ENCODE results near the gene PITHD1.

DNA sequence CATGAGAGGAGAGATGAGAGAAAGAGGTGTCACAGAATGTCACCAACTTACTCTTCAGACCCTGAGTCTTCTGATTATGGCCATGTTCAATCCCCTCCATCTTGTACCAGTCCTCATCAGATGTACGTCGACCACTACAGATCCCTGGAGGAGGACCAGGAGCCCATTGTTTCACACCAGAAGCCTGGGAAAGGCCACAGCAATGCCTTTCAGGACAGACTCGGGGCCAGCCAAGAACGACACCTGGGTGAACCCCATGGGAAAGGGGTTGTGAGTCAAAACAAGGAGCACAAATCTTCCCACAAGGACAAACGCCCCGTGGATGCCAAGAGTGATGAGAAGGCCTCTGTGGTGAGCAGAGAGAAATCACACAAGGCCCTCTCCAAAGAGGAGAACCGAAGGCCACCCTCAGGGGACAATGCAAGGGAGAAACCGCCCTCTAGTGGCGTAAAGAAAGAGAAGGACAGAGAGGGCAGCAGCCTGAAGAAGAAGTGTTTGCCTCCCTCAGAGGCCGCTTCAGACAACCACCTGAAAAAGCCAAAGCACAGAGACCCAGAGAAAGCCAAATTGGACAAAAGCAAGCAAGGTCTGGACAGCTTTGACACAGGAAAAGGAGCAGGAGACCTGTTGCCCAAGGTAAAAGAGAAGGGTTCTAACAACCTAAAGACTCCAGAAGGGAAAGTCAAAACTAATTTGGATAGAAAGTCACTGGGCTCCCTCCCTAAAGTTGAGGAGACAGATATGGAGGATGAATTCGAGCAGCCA is 27.0 kb upstream of the PITHD1 start:
- no peak for TF ChIP-seq POLR2A (IDR thresholded peaks at IDR 0.05; ENCODE audit: low read depth, low read length)
- no peak for TF ChIP-seq POLR2AphosphoS5 (IDR thresholded peaks at IDR 0.05; ENCODE audit: low read depth, low read length)
- TF ChIP-seq TAF1 (IDR thresholded peaks at IDR 0.05; ENCODE audit: borderline replicate concordance, low read depth, low read length), result no peak
